ENCODE measurements around the gene SNX1. TPM values are rescaled to one million over a fixed set of nuclear protein-coding genes. Genes with fewer than 3 reads are reported as not detected.
"Not testable (repeated sequence)": the region's sequence is repeated elsewhere in the genome, so short reads cannot be mapped to it uniquely, and the experiment has no call there.

The SNX1 gene
- polyA plus RNA-seq, 3 donors from 2014 or later: 59.4 to 83.6 (median 82.2) TPM

GRCh38 chr15:64093627-64094417 lies 2.0 kb upstream of the SNX1 start, which contains the start of gene CIAO2A:
CIAO2A (minus strand) TSS chr15:64093838; CDS start chr15:64093768, 70 bp downstream.
- H3K27me3 Mint-ChIP-seq (ENCODE audit: low read depth in 3 of 3): peaks cover 10 to 19% (median 11%) of the 10 kb centered on the region in 3 donors
- no peaks in the 10 kb centered on the region for H3K9me3 Mint-ChIP-seq
- peak; percentile 84 to 86 (median 85) for DNase-seq
- H3K4me3 Mint-ChIP-seq: peak within 1 kb of the TSS; percentile 93 to 100 (median 99)
- H3K27ac Mint-ChIP-seq: peak within 1 kb of the TSS; percentile 95 to 99 (median 98)
- peaks cover 68 to 77% of the 10 kb centered on the region in 2 donors for H3K4me1 Mint-ChIP-seq
- H3K36me3 Mint-ChIP-seq: peaks cover 0 to 4% (median 0%) of the 10 kb centered on the region in 3 donors

GRCh38 chr15:64095431-64095794 lies 369 bp upstream of the SNX1 start:
- peaks cover 9 to 17% (median 10%) of the 10 kb centered on the region in 3 donors for H3K27me3 Mint-ChIP-seq (ENCODE audit: low read depth in 3 of 3)
- peak overlapping the region; percentile 93 to 97 (median 96) for H3K27ac Mint-ChIP-seq
- peaks cover 69 to 82% of the 10 kb centered on the region in 2 donors for H3K4me1 Mint-ChIP-seq
- H3K4me3 Mint-ChIP-seq: peak overlapping the region; percentile 93 to 100 (median 99)
- no peak for DNase-seq
- no peaks in the 10 kb centered on the region for H3K9me3 Mint-ChIP-seq
- peaks cover 0 to 4% (median 0%) of the 10 kb centered on the region in 3 donors for H3K36me3 Mint-ChIP-seq

GRCh38 chr15:64096668-64097384 lies 1.0 kb downstream of the SNX1 start:
- no peak for DNase-seq
- H3K27me3 Mint-ChIP-seq (ENCODE audit: low read depth in 3 of 3): peaks cover 9 to 17% (median 10%) of the 10 kb centered on the region in 3 donors

GRCh38 chr15:64099379-64099778 lies 3.6 kb downstream of the SNX1 start:
- H3K27me3 Mint-ChIP-seq (ENCODE audit: low read depth in 3 of 3): peaks cover 3 to 10% (median 7%) of the 10 kb centered on the region in 3 donors
- H3K4me1 Mint-ChIP-seq: peaks cover 48 to 81% of the 10 kb centered on the region in 2 donors
- no peaks in the 10 kb centered on the region for H3K9me3 Mint-ChIP-seq
- no peak for DNase-seq
- H3K27ac Mint-ChIP-seq: no peak overlapping the region
- H3K4me3 Mint-ChIP-seq: no peak overlapping the region
- H3K36me3 Mint-ChIP-seq: peaks cover 0 to 3% (median 0%) of the 10 kb centered on the region in 3 donors

More at GRCh38 chr15:64096668-64097384, 1.0 kb downstream of the SNX1 start:
- Mint-ChIP-seq H3K27ac (peak overlapping the region; percentile 93 to 97 (median 96)), H3K4me3 (peak overlapping the region; percentile 93 to 100 (median 99)), H3K4me1 (peaks cover 67 to 85% of the 10 kb centered on the region in 2 donors), H3K9me3 (no peaks in the 10 kb centered on the region), H3K36me3 (peaks cover 0 to 4% (median 0%) of the 10 kb centered on the region in 3 donors)

GRCh38 chr15:64100958-64101357 lies 5.2 kb downstream of the SNX1 start:
- no peak overlapping the region for H3K4me3 Mint-ChIP-seq
- peaks cover 0 to 3% (median 0%) of the 10 kb centered on the region in 3 donors for H3K36me3 Mint-ChIP-seq
- H3K27ac Mint-ChIP-seq: no peak overlapping the region
- no peaks in the 10 kb centered on the region for H3K9me3 Mint-ChIP-seq
- DNase-seq: no peak
- H3K4me1 Mint-ChIP-seq: peaks cover 34 to 73% of the 10 kb centered on the region in 2 donors
- peaks cover 1 to 3% (median 3%) of the 10 kb centered on the region in 3 donors for H3K27me3 Mint-ChIP-seq (ENCODE audit: low read depth in 3 of 3)

GRCh38 chr15:64102497-64102896 lies 6.7 kb downstream of the SNX1 start:
- Mint-ChIP-seq H3K9me3 (no peaks in the 10 kb centered on the region), H3K27ac (peak overlapping the region in 1 of 6 donors; percentile 20), H3K4me1 (peaks cover 24 to 72% of the 10 kb centered on the region in 2 donors), H3K4me3 (no peak overlapping the region), H3K36me3 (peaks cover 0 to 3% (median 0%) of the 10 kb centered on the region in 3 donors), H3K27me3 (ENCODE audit: low read depth in 3 of 3) (peaks cover 0 to 1% (median 1%) of the 10 kb centered on the region in 3 donors)
- DNase-seq: no peak

GRCh38 chr15:64105113-64105704 lies 9.4 kb downstream of the SNX1 start:
- H3K36me3 Mint-ChIP-seq: peaks cover 0 to 3% (median 0%) of the 10 kb centered on the region in 3 donors
- H3K4me3 Mint-ChIP-seq: no peak overlapping the region
- no peaks in the 10 kb centered on the region for H3K9me3 Mint-ChIP-seq
- peaks cover 25 to 61% of the 10 kb centered on the region in 2 donors for H3K4me1 Mint-ChIP-seq
- H3K27ac Mint-ChIP-seq: no peak overlapping the region
- no peak for DNase-seq
- H3K27me3 Mint-ChIP-seq (ENCODE audit: low read depth in 3 of 3): peaks cover 0 to 2% (median 1%) of the 10 kb centered on the region in 3 donors

- Mint-ChIP-seq H3K4me1 (peaks cover 45 to 67% of the 10 kb centered on the region in 2 donors), H3K27me3 (ENCODE audit: low read depth in 3 of 3) (peaks cover 0 to 2% (median 1%) of the 10 kb centered on the region in 3 donors), H3K27ac (peak overlapping the region in 1 of 6 donors; percentile 30), H3K4me3 (no peak overlapping the region), H3K9me3 (no peaks in the 10 kb centered on the region), H3K36me3 (peaks cover 0 to 2% (median 0%) of the 10 kb centered on the region in 3 donors)
- DNase-seq: no peak
Observed at GRCh38 chr15:64107337-64107736, 11.6 kb downstream of the SNX1 start.

GRCh38 chr15:64110108-64110701 lies 14.4 kb downstream of the SNX1 start:
- H3K27me3 Mint-ChIP-seq (ENCODE audit: low read depth in 3 of 3); H3K9me3 Mint-ChIP-seq; DNase-seq: not testable (repeated sequence)
- Mint-ChIP-seq H3K4me3 (peak overlapping the region in 2 of 5 donors; percentile 14 to 64), H3K27ac (peak overlapping the region; percentile 37 to 83 (median 66)), H3K36me3 (peaks cover 5 to 19% (median 10%) of the 10 kb centered on the region in 3 donors), H3K4me1 (peaks cover 41 to 59% of the 10 kb centered on the region in 2 donors)

- H3K4me3 Mint-ChIP-seq: peak overlapping the region; percentile 28 to 72 (median 63)
- no peaks in the 10 kb centered on the region for H3K9me3 Mint-ChIP-seq
- DNase-seq: peak in 1 of 3 donors; percentile 13
- H3K27me3 Mint-ChIP-seq (ENCODE audit: low read depth in 3 of 3): peaks cover 0 to 2% (median 0%) of the 10 kb centered on the region in 3 donors
- H3K4me1 Mint-ChIP-seq: peaks cover 39 to 53% of the 10 kb centered on the region in 2 donors
- H3K27ac Mint-ChIP-seq: peak overlapping the region; percentile 16 to 83 (median 52)
- peaks cover 5 to 19% (median 10%) of the 10 kb centered on the region in 3 donors for H3K36me3 Mint-ChIP-seq
Observed at GRCh38 chr15:64110950-64111678, 15.3 kb downstream of the SNX1 start.

GRCh38 chr15:64111679-64112050 lies 15.9 kb downstream of the SNX1 start:
- DNase-seq: no peak
- Mint-ChIP-seq H3K4me1 (peaks cover 35 to 47% of the 10 kb centered on the region in 2 donors), H3K4me3 (no peak overlapping the region), H3K36me3 (peaks cover 6 to 23% (median 10%) of the 10 kb centered on the region in 3 donors), H3K27me3 (ENCODE audit: low read depth in 3 of 3) (peaks cover 0 to 2% (median 0%) of the 10 kb centered on the region in 3 donors), H3K9me3 (no peaks in the 10 kb centered on the region), H3K27ac (no peak overlapping the region)

- Mint-ChIP-seq H3K4me1 (peaks cover 35 to 42% of the 10 kb centered on the region in 2 donors), H3K27me3 (ENCODE audit: low read depth in 3 of 3) (peaks cover 0 to 2% (median 0%) of the 10 kb centered on the region in 3 donors), H3K36me3 (peaks cover 7 to 27% (median 10%) of the 10 kb centered on the region in 3 donors), H3K27ac (peak overlapping the region in 1 of 6 donors; percentile 17), H3K9me3 (no peaks in the 10 kb centered on the region), H3K4me3 (no peak overlapping the region)
- no peak for DNase-seq
Observed at GRCh38 chr15:64112073-64112772, 16.4 kb downstream of the SNX1 start.
